Smooth muscle cell (in vitro differentiated cells): ENCODE results near the gene CHORDC1. TPM values are rescaled to one million over a fixed set of nuclear protein-coding genes. Genes with fewer than 3 reads are reported as not detected.

Experiments
- DNase-seq: peaks from one replicate; lab custom pipeline; 2025; ENCODE audit not compliant: unreplicated experiment; lab: John Stamatoyannopoulos, UW
- H2AFZ ChIP-seq: fragments of 200-600 bp; sonication (generic); 2 replicates; pipeline ENCODE4 v1.6.0; 2016; ENCODE audit warnings: antibody characterized with exemption, low read depth, mild to moderate bottlenecking
- H3F3A ChIP-seq: fragments of 200-600 bp; sonication (generic); 2 replicates; pipeline ENCODE4 v1.6.0; 2017; ENCODE audit warnings: antibody characterized with exemption, low read depth
- H3K27ac ChIP-seq: fragments of 200-600 bp; sonication (generic); 2 replicates; pipeline ENCODE4 v1.5.1; 2016; ENCODE audit warnings: low read depth, mild to moderate bottlenecking
- H3K27me3 ChIP-seq: fragments of 200-600 bp; sonication (generic); 2 replicates; pipeline ENCODE4 v1.6.1; 2016; ENCODE audit warnings: low read depth, mild to moderate bottlenecking
- H3K36me3 ChIP-seq: fragments of 200-600 bp; sonication (generic); 2 replicates; pipeline ENCODE4 v1.5.1; 2016; ENCODE audit warnings: low read depth
- H3K4me1 ChIP-seq: fragments of 200-600 bp; sonication (generic); 2 replicates; pipeline ENCODE4 v1.5.1; 2016; ENCODE audit warnings: low read depth
- H3K4me2 ChIP-seq: fragments of 200-600 bp; sonication (generic); 2 replicates; pipeline ENCODE4 v1.6.0; 2016; ENCODE audit warnings: mild to moderate bottlenecking
- H3K4me3 ChIP-seq: fragments of 200-600 bp; sonication (generic); 2 replicates; pipeline ENCODE4 v1.5.1; 2016; ENCODE audit warnings: mild to moderate bottlenecking
- H3K79me2 ChIP-seq: fragments of 200-600 bp; sonication (generic); 2 replicates; pipeline ENCODE4 v1.6.0; 2016; ENCODE audit warnings: low read depth, mild to moderate bottlenecking
- H3K9ac ChIP-seq: fragments of 200-600 bp; sonication (generic); 2 replicates; pipeline ENCODE4 v1.6.0; 2016; ENCODE audit warnings: low read depth
- H3K9me3 ChIP-seq: fragments of 200-600 bp; sonication (generic); replicated peaks from 2 replicates; pipeline ENCODE4 v1.5.1; 2016; ENCODE audit warnings: low read depth
- H4K20me1 ChIP-seq: fragments of 200-600 bp; sonication (generic); 2 replicates; pipeline ENCODE4 v1.6.0; 2016; ENCODE audit warnings: low read depth
- CTCF ChIP-seq: fragments of 200-600 bp; sonication (generic); IDR thresholded peaks from 2 replicates; pipeline ENCODE4 v1.5.1; 2017; ENCODE audit warnings: borderline replicate concordance, mild to moderate bottlenecking, antibody characterized with exemption; ENCODE audit not compliant: insufficient read depth, poor library complexity, severe bottlenecking
- WGBS: methylation state at CpG from one replicate; pipeline ENCODE4 v1.1.7; 2016; ENCODE audit warnings: low lambda C conversion rate; 5-methylcytosine and 5-hydroxymethylcytosine counted together
- polyA plus RNA-seq: library from polyadenylated mRNA; unstranded; fragments of >200 nt; fragmentation: Nextera tagmentation; extraction: Ambion mirVana; gene quantifications from 2 replicates; pipeline ENCODE4 v1.2.1, GENCODE V29; 2016
- total RNA-seq: library from RNA; depleted of rRNA; stranded (reverse); fragments of >200 nt; gene quantifications from 2 replicates; pipeline ENCODE4 v1.2.3, GENCODE V29; 2014

CHORDC1 gene
- total and polyA plus RNA-seq, 2 experiments from 2014 or later, result 22.3 to 79.2 TPM

- no peak overlapping the region for H3K4me2 ChIP-seq
- H3K36me3 ChIP-seq, result no peaks in the 10 kb centered on the region
- H3K9me3 ChIP-seq, result no peaks in the 10 kb centered on the region
- H4K20me1 ChIP-seq, result no peaks in the 10 kb centered on the region
- no peak for TF ChIP-seq CTCF
- H3K27ac ChIP-seq, result no peak overlapping the region
- no peaks in the 10 kb centered on the region for H3K79me2 ChIP-seq
- H3K9ac ChIP-seq, result no peak overlapping the region
- WGBS, result 86% methylated on average over 4 of the region's 4 CpGs
- H3K4me3 ChIP-seq, result no peak overlapping the region
- peaks cover 4% of the 10 kb centered on the region for H3F3A ChIP-seq
- no peak for DNase-seq
- no peaks in the 10 kb centered on the region for H3K27me3 ChIP-seq
- no peak overlapping the region for H2AFZ ChIP-seq
- no peaks in the 10 kb centered on the region for H3K4me1 ChIP-seq
Observed at GRCh38 chr11:90237004-90237403, 14.2 kb upstream of the CHORDC1 start.

- 37% methylated on average over 4 of the region's 4 CpGs for WGBS
- Histone ChIP-seq H3K4me2 (peak overlapping the region; percentile 51), H4K20me1 (no peaks in the 10 kb centered on the region), H3K27ac (peak overlapping the region; percentile 37), H3K79me2 (no peaks in the 10 kb centered on the region), H3K4me3 (peak overlapping the region; percentile 16), H3K9ac (no peak overlapping the region), H3K27me3 (no peaks in the 10 kb centered on the region), H3K4me1 (no peaks in the 10 kb centered on the region), H3K36me3 (no peaks in the 10 kb centered on the region), H3K9me3 (no peaks in the 10 kb centered on the region), H2AFZ (no peak overlapping the region), H3F3A (peaks cover 4% of the 10 kb centered on the region)
- TF ChIP-seq CTCF, result no peak
- no peak for DNase-seq
Observed at GRCh38 chr11:90235526-90235925, 12.7 kb upstream of the CHORDC1 start.

GRCh38 chr11:90234977-90235376 is 12.1 kb upstream of the CHORDC1 start:
- Histone ChIP-seq H3K4me1 (no peaks in the 10 kb centered on the region), H3K79me2 (no peaks in the 10 kb centered on the region), H3K27me3 (no peaks in the 10 kb centered on the region), H4K20me1 (no peaks in the 10 kb centered on the region), H3K36me3 (no peaks in the 10 kb centered on the region), H3K9ac (no peak overlapping the region), H3K4me2 (peak overlapping the region; percentile 51), H3K4me3 (peak overlapping the region; percentile 16), H3F3A (peaks cover 4% of the 10 kb centered on the region), H3K9me3 (no peaks in the 10 kb centered on the region), H2AFZ (peak overlapping the region; percentile 5), H3K27ac (peak overlapping the region; percentile 37)
- 49% methylated on average over 2 of the region's 2 CpGs for WGBS
- DNase-seq, result no peak
- no peak for TF ChIP-seq CTCF

- H3K27ac ChIP-seq, result no peak overlapping the region
- 10% methylated on average over 1 of the region's 1 CpG for WGBS
- H3K36me3 ChIP-seq, result no peaks in the 10 kb centered on the region
- no peaks in the 10 kb centered on the region for H3K79me2 ChIP-seq
- no peaks in the 10 kb centered on the region for H4K20me1 ChIP-seq
- H2AFZ ChIP-seq, result no peak overlapping the region
- no peaks in the 10 kb centered on the region for H3F3A ChIP-seq
- H3K4me3 ChIP-seq, result no peak overlapping the region
- H3K4me1 ChIP-seq, result no peaks in the 10 kb centered on the region
- no peaks in the 10 kb centered on the region for H3K9me3 ChIP-seq
- no peaks in the 10 kb centered on the region for H3K27me3 ChIP-seq
- DNase-seq, result no peak
- no peak for TF ChIP-seq CTCF
- H3K9ac ChIP-seq, result no peak overlapping the region
- H3K4me2 ChIP-seq, result no peak overlapping the region
Observed at GRCh38 chr11:90229791-90230190, 6.9 kb upstream of the CHORDC1 start.
